Gastrocnemius medialis (tissue), 4 donors: ENCODE data around the gene DMAC2L. TPM values are rescaled to one million over a fixed set of nuclear protein-coding genes. Genes with fewer than 3 reads are reported as not detected.

Source experiments
- ATAC-seq, 2 donors: fragments of 150-250 bp; one replicate each; pipeline ENCODE4 v1.9.1; 2016
- DNase-seq, 2 donors: peaks; one replicate each; pipeline ENCODE4 v3.0.0-alpha.2; 2019
- H3K27ac ChIP-seq, 4 donors: fragments of 200-600 bp; sonication (generic); 1 replicate in 1 of 4; 2 replicates in 3 of 4; pipeline ENCODE4 v1.5.1; 2016 to 2018; ENCODE audit warnings: mild to moderate bottlenecking in 2 of 4, moderate library complexity in 1 of 4
- H3K27me3 ChIP-seq, 3 donors: fragments of 200-600 bp; sonication (generic) in 2 of 3; 1 replicate in 1 of 3; 2 replicates in 2 of 3; pipeline versions ENCODE4 v1.5.1 to v1.6.0; 2016 to 2019; ENCODE audit warnings: mild to moderate bottlenecking in 1 of 3, moderate library complexity in 1 of 3
- H3K36me3 ChIP-seq, 2 donors: fragments of 200-600 bp; sonication (generic) in 1 of 2; one replicate each; pipeline ENCODE4 v1.5.1; 2017 to 2018
- H3K4me1 ChIP-seq, 2 donors: fragments of 200-600 bp; sonication (generic) in 1 of 2; one replicate each; pipeline ENCODE4 v1.5.1; 2016 to 2017; ENCODE audit warnings: mild to moderate bottlenecking in 2 of 2
- H3K4me3 ChIP-seq, 4 donors: fragments of 200-600 bp; sonication (generic) in 3 of 4; 1 replicate in 1 of 4; 2 replicates in 3 of 4; pipeline ENCODE4 v1.5.1; 2016 to 2019; ENCODE audit warnings: mild to moderate bottlenecking in 2 of 4
- H3K9me3 ChIP-seq, 3 donors: fragments of 200-600 bp; sonication (generic) in 2 of 3; 1 replicate in 1 of 3; 2 replicates in 2 of 3; pipeline ENCODE4 v1.5.1; 2016 to 2019
- POLR2A ChIP-seq, 2 donors: fragments of 450-650 bp; IDR thresholded peaks; one replicate each; pipeline ENCODE4 v1.6.1; 2017; ENCODE audit warnings: antibody characterized with exemption in 2 of 2, mild to moderate bottlenecking in 2 of 2, moderate library complexity in 2 of 2
- in situ Hi-C, 4 donors: fragments of 200-750 bp; cut with MboI; loops; one replicate each; pipeline versions ENCODE4 v1.15.0 to v1.8.0; 2017; ENCODE audit warnings: low sequenced_read_pairs in 4 of 4
- intact Hi-C: fragments of 100-400 bp; cut with DNase I; formaldehyde crosslinking; loops from one replicate; pipeline ENCODE4 v1.15.1; 2023; ENCODE audit warnings: low total_unique reads
- total RNA-seq, 4 donors: library from RNA; depleted of rRNA; stranded (reverse); fragments of >200 nt; gene quantifications; one replicate each; pipeline versions ENCODE4 v1.1.0 to v1.2.3, GENCODE V29; 2016
- TF ChIP-seq, protein P1 (sequence below), 5 experiments: fragments of 450-650 bp in 3 of 5; fragments of 200-600 bp in 2 of 5; sonication (generic) in 2 of 5; IDR thresholded peaks in 4 of 5; conservative IDR thresholded peaks in 1 of 5; 1 replicate in 4 of 5; 2 replicates in 1 of 5; pipeline ENCODE4 v1.5.1; 2016 to 2019; ENCODE audit warnings: antibody characterized with exemption in 5 of 5, mild to moderate bottlenecking in 3 of 5, moderate library complexity in 3 of 5

DMAC2L gene
- total RNA-seq, 4 donors from 2014 or later = 18.6 to 42.2 (median 24.6) TPM

DNA sequence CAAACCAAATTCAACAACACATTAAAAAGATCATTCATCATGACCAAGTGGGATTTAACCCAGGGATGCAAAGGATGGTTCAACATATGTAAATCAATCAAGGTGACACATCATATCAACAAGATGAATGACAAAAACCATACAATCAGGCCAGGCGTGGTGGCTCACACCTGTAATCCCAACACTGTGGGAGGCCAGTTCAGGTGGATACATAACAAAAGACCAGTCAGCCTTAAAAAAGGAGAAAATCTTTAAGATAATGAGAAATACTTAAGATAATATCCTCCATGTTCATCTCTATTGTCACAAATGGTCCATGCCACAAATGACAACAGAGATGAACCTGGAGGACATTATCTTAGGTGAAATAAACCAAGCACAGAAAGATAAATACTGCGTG lies 12.5 kb upstream of the DMAC2L start:
- in situ Hi-C loops (no loop called here), intact Hi-C loops (no loop called here)
- no peak for ATAC-seq
- no peaks in the 10 kb centered on the region for H3K9me3 ChIP-seq
- TF ChIP-seq POLR2A (IDR thresholded peaks at IDR 0.05) = no peak
- DNase-seq = no peak
- H3K4me1 ChIP-seq = no peaks in the 10 kb centered on the region
- no peak overlapping the region for H3K4me3 ChIP-seq
- H3K36me3 ChIP-seq = no peaks in the 10 kb centered on the region
- no peaks in the 10 kb centered on the region for H3K27me3 ChIP-seq
- no peak overlapping the region for H3K27ac ChIP-seq

- Histone ChIP-seq H3K27me3 (no peaks in the 10 kb centered on the region), H3K36me3 (no peaks in the 10 kb centered on the region), H3K4me1 (no peaks in the 10 kb centered on the region), H3K4me3 (no peak overlapping the region), H3K9me3 (no peaks in the 10 kb centered on the region), H3K27ac (no peak overlapping the region)
- intact Hi-C loops (no loop called here), in situ Hi-C loops (loop anchor here in 2 of 4 donors (25.0 kb wide), 1 partner anchor 485 kb away; no protein-coding TSS in a partner anchor)
- no peak for DNase-seq
- TF ChIP-seq, protein P1, sequence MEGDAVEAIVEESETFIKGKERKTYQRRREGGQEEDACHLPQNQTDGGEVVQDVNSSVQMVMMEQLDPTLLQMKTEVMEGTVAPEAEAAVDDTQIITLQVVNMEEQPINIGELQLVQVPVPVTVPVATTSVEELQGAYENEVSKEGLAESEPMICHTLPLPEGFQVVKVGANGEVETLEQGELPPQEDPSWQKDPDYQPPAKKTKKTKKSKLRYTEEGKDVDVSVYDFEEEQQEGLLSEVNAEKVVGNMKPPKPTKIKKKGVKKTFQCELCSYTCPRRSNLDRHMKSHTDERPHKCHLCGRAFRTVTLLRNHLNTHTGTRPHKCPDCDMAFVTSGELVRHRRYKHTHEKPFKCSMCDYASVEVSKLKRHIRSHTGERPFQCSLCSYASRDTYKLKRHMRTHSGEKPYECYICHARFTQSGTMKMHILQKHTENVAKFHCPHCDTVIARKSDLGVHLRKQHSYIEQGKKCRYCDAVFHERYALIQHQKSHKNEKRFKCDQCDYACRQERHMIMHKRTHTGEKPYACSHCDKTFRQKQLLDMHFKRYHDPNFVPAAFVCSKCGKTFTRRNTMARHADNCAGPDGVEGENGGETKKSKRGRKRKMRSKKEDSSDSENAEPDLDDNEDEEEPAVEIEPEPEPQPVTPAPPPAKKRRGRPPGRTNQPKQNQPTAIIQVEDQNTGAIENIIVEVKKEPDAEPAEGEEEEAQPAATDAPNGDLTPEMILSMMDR (IDR thresholded peaks at IDR 0.05 in 4 of 5, conservative IDR thresholded peaks at IDR 0.05 in 1 of 5) = no peak
- TF ChIP-seq POLR2A (IDR thresholded peaks at IDR 0.05) = no peak
- no peak for ATAC-seq
These were observed 10.2 kb upstream of the DMAC2L start for GRCh38 chr14:50301914-50302313.

DNA sequence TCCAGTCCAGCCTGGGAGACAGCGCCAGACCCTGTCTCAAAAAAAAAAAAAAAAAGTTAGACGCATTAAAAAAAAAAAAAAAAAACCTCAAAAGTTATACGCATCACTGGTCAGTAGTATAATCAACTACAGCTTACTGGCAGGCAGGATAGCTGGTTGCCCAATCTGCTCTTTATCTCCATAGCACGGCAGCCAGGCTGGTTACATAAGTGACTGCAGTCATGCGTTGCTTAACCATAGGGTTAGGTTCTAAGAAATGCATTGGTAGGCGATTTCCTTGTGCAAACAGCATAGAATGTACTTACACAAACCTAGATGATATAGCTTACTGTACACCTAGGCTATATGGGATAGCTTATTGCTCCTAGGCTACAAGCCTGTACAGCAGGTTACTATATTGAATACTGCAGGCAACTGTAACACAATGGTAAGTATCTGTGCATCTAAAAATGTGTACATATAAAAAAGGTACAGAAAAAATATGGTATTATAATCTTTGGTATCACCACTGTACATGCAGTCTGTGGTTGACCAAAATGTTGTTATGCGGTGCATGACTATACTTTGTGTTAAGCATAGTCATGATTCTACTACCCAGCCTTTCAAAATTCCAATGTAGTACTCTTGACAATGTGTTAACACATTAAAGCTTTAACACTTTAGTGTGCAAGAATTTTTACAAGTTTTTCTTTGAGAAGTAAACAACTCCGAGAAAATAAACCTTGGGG lies 8.2 kb upstream of the DMAC2L start:
- TF ChIP-seq, protein P1 (IDR thresholded peaks at IDR 0.05 in 4 of 5, conservative IDR thresholded peaks at IDR 0.05 in 1 of 5) = no peak
- no peak for TF ChIP-seq POLR2A (IDR thresholded peaks at IDR 0.05)

DNA sequence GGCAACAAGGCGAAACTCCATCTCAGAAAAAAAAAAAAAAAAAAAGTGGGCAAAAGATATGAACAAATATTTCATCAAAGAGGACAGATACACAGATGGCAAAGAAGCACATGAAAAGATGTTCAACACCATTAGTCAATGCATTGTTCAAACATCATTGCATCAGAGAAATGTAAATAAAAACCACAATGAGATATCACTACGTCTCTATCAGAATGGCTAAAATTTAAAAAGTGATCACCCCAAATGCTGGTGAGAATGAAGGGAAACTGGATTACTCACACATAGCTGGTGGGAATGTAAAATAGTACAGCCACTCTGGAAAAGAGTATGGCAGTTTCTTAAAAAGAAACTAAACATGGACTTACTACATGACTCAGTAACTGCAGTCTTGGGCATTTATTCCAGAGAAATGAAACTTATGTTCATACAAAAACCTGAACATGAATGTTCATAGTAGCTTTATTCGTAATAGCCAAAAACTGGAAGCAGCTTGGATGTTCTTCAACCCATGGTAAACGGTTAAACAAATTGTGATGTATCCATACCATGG lies 3.7 kb upstream of the DMAC2L start:
- intact Hi-C loops (no loop called here), in situ Hi-C loops (loop anchor here in 2 of 4 donors (25.0 kb wide), 1 partner anchor 479 kb away; no protein-coding TSS in a partner anchor)
- Histone ChIP-seq H3K4me3 (no peak overlapping the region), H3K4me1 (peaks cover 18% of the 10 kb centered on the region in 2 donors), H3K36me3 (no peaks in the 10 kb centered on the region), H3K9me3 (no peaks in the 10 kb centered on the region), H3K27ac (no peak overlapping the region), H3K27me3 (no peaks in the 10 kb centered on the region)
- no peak for DNase-seq
- no peak for ATAC-seq
- TF ChIP-seq, protein P1 (IDR thresholded peaks at IDR 0.05 in 4 of 5, conservative IDR thresholded peaks at IDR 0.05 in 1 of 5) = no peak
- TF ChIP-seq POLR2A (IDR thresholded peaks at IDR 0.05) = no peak

More for the DNA sequence above, 8.2 kb upstream of the DMAC2L start:
- Histone ChIP-seq H3K36me3 (no peaks in the 10 kb centered on the region), H3K27ac (no peak overlapping the region), H3K9me3 (no peaks in the 10 kb centered on the region), H3K4me1 (no peaks in the 10 kb centered on the region), H3K27me3 (no peaks in the 10 kb centered on the region), H3K4me3 (no peak overlapping the region)
- DNase-seq (peak in 1 of 2 donors; percentile 38), ATAC-seq (peak; percentile 80 to 89)
- intact Hi-C loops = no loop called here
- in situ Hi-C loops = loop anchor here in 2 of 4 donors (25.0 kb wide), 1 partner anchor 483 kb away; no protein-coding TSS in a partner anchor

- Histone ChIP-seq H3K27me3 (no peaks in the 10 kb centered on the region), H3K36me3 (no peaks in the 10 kb centered on the region), H3K4me1 (peaks cover 18% of the 10 kb centered on the region in 2 donors), H3K27ac (no peak overlapping the region), H3K9me3 (no peaks in the 10 kb centered on the region), H3K4me3 (no peak overlapping the region)
- in situ Hi-C loops = loop anchor here in 2 of 4 donors (25.0 kb wide), 1 partner anchor 477 kb away; no protein-coding TSS in a partner anchor
- intact Hi-C loops = loop anchor here (10.0 kb wide), 1 partner anchor 446 kb away; no protein-coding TSS in a partner anchor
- DNase-seq (no peak), ATAC-seq (no peak)
- TF ChIP-seq POLR2A (IDR thresholded peaks at IDR 0.05) = no peak
These were observed 1.7 kb upstream of the DMAC2L start for GRCh38 chr14:50310445-50310844.
